Colonic mucosa (tissue), 4 donors: ENCODE measurements around the gene ZC3H8. TPM values are rescaled to one million over a fixed set of nuclear protein-coding genes. Genes with fewer than 3 reads are reported as not detected.

Source experiments
- DNase-seq: peaks from one replicate; pipeline ENCODE4 v3.0.0-alpha.2; 2020
- H3K27ac ChIP-seq: fragments of 200-600 bp; one replicate; pipeline ENCODE4 v1.8.0; 2021
- H3K27me3 ChIP-seq: fragments of 200-600 bp; one replicate; pipeline ENCODE4 v1.8.0; 2021
- H3K36me3 ChIP-seq: fragments of 200-600 bp; one replicate; pipeline ENCODE4 v1.8.0; 2021
- H3K4me1 ChIP-seq: fragments of 200-600 bp; one replicate; pipeline ENCODE4 v1.8.0; 2021; ENCODE audit warnings: mild to moderate bottlenecking
- H3K4me3 ChIP-seq: fragments of 200-600 bp; one replicate; pipeline ENCODE4 v1.8.0; 2021
- H3K9ac ChIP-seq, 2 donors: one replicate each; pipeline ENCODE4 v1.7.0; 2013; ENCODE audit warnings: control low read depth in 2 of 2, low read depth in 2 of 2, low read length in 2 of 2
- H3K9me3 ChIP-seq: fragments of 200-600 bp; one replicate; pipeline ENCODE4 v1.8.0; 2021
- intact Hi-C: fragments of 100-400 bp; cut with DNase I; formaldehyde crosslinking; loops from one replicate; pipeline ENCODE4 v1.14.1; 2022
- total RNA-seq, 2 donors: library from RNA; stranded (reverse); fragmentation: NEBNext Ultra II Directional in 1 of 2; extraction: Animal tissue kit (Norgen Biotek cat#: 25700) in 1 of 2; gene quantifications; one replicate each; pipeline ENCODE4 v1.2.1, GENCODE V29; 2021
- TF ChIP-seq, protein P1 (sequence below): fragments of 200-600 bp; IDR thresholded peaks from one replicate; pipeline ENCODE4 v1.8.0; 2022; ENCODE audit warnings: antibody characterized with exemption, mild to moderate bottlenecking
- donor health status: healthy.
- donor health status: DM: no; HTN: no; CAD: no.
- donor health status: DM: no; HTN: no; CAD: no.

The ZC3H8 gene
- total RNA-seq, 2 donors from 2014 or later: 5.9 to 8.1 TPM

DNA sequence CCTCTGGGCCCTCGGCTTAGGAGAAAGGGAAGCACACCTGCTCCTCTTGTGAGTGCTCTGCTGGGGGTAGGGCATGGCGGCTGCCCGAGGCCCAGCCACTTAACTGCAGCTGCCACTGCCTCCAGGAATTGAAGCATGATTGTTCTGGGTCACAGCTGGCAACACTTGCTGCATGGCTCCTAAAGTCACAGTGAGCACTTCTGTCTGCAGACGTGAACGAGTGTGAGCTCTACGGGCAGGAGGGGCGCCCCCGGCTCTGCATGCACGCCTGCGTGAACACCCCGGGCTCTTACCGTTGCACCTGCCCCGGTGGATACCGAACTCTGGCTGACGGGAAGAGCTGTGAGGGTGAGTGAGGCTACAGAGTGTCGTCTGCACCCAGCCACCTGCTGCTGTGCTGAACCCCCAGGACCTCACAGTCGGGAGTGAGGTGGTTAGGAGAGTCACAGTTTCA lies 72.2 kb downstream of the ZC3H8 start:
- Histone ChIP-seq H3K9ac (no peak overlapping the region), H3K9me3 (no peaks in the 10 kb centered on the region), H3K4me3 (no peak overlapping the region), H3K36me3 (no peaks in the 10 kb centered on the region), H3K27ac (no peak overlapping the region), H3K27me3 (peaks cover 8% of the 10 kb centered on the region), H3K4me1 (no peaks in the 10 kb centered on the region)
- TF ChIP-seq, protein P1, sequence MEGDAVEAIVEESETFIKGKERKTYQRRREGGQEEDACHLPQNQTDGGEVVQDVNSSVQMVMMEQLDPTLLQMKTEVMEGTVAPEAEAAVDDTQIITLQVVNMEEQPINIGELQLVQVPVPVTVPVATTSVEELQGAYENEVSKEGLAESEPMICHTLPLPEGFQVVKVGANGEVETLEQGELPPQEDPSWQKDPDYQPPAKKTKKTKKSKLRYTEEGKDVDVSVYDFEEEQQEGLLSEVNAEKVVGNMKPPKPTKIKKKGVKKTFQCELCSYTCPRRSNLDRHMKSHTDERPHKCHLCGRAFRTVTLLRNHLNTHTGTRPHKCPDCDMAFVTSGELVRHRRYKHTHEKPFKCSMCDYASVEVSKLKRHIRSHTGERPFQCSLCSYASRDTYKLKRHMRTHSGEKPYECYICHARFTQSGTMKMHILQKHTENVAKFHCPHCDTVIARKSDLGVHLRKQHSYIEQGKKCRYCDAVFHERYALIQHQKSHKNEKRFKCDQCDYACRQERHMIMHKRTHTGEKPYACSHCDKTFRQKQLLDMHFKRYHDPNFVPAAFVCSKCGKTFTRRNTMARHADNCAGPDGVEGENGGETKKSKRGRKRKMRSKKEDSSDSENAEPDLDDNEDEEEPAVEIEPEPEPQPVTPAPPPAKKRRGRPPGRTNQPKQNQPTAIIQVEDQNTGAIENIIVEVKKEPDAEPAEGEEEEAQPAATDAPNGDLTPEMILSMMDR: no peak
- DNase-seq: no peak
- intact Hi-C loops: no loop called here

DNA sequence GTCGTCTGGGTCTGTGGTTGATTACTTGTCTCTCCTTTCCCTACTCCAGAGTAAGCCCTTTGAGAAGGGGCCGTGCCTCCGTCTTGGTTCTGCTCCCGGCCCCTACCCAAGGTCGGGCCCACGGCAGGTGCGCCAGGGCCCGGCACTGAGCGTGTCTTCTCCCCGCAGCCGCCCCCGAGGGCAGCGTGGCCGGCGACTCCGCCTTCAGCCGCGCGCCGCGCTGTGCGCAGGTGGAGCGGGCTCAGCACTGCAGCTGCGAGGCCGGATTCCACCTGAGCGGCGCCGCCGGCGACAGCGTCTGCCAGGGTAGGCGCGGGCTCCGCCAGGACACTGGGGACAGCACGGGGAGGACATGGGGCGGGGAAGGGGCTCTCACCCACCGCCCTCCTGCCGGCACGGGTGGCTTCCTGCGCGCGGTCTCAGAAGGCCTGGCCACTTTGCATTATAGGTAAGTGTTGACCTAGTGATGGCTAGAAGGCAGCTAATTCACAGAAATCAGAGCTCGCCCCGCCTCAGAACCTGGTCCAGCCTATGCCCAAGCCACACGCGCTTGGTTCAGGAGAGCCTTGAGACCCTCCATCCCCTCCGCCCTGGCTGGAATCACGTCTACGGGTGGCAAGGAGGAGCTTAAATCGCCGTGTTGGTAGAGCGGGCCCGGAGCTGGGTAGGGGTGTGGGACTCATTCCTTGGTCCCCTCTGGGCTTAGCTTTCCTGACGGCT lies 73.1 kb downstream of the ZC3H8 start:
- intact Hi-C loops: no loop called here
- Histone ChIP-seq H3K27me3 (peaks cover 8% of the 10 kb centered on the region), H3K4me3 (no peak overlapping the region), H3K9ac (no peak overlapping the region), H3K9me3 (no peaks in the 10 kb centered on the region), H3K27ac (no peak overlapping the region), H3K36me3 (no peaks in the 10 kb centered on the region), H3K4me1 (no peaks in the 10 kb centered on the region)
- no peak for DNase-seq
- TF ChIP-seq, protein P1: no peak

DNA sequence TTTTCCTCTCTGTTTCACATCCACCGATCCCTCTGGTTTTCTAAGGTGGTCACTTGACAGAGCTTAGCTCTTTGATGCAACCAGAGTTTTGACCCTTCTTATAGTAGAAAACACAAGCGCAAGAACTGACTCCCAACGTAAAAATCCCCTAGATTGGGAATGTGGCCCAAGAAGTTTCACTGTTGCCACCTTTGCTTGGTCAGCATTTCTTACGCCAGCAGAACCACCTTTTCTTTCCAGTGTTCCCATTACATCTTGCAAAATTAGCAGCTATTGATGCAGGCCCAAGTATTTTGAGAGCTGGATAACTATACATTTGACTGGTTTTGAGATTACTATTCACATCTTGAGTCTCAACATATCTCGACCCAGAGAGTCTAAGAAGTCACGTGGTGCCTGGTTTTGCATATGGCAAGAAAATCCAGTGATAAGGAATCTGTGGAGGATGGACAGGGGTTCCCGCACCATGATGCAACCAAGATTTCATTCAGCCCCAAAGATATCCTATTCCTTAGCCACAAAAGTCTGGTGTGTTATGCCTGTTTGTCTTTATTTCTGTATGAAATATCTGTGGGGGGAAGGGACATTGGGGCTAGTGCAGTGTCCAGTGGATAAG lies 78.8 kb downstream of the ZC3H8 start:
- TF ChIP-seq, protein P1: no peak
- intact Hi-C loops: no loop called here

DNA sequence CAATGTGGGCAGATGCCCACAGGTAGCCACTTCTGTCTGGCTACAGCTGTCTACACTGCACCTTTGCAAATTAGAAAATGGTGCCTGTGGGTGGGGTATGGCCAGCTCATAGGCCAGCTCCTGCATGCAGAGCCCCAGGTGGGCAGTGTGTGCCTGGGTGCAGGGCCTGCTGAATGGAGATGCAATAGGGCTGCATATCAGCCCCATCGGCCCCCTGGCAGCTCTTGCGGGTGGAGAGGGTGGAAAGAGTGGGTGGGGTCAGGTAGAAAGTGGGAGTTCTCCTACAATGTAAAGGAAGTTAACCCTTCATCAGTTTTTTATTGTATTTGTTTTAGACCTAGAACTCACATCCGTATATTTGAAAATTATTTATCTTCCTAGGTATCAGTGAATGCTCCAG lies 79.5 kb downstream of the ZC3H8 start:
- DNase-seq: no peak
- Histone ChIP-seq H3K4me1 (no peaks in the 10 kb centered on the region), H3K27me3 (no peaks in the 10 kb centered on the region), H3K4me3 (no peak overlapping the region), H3K27ac (no peak overlapping the region), H3K9me3 (no peaks in the 10 kb centered on the region), H3K36me3 (no peaks in the 10 kb centered on the region), H3K9ac (no peak overlapping the region)
- intact Hi-C loops: no loop called here
- TF ChIP-seq, protein P1: no peak

More for the DNA sequence above, 78.8 kb downstream of the ZC3H8 start:
- Histone ChIP-seq H3K36me3 (no peaks in the 10 kb centered on the region), H3K4me1 (no peaks in the 10 kb centered on the region), H3K4me3 (no peak overlapping the region), H3K9ac (no peak overlapping the region), H3K27ac (no peak overlapping the region), H3K9me3 (no peaks in the 10 kb centered on the region), H3K27me3 (no peaks in the 10 kb centered on the region)
- no peak for DNase-seq

DNA sequence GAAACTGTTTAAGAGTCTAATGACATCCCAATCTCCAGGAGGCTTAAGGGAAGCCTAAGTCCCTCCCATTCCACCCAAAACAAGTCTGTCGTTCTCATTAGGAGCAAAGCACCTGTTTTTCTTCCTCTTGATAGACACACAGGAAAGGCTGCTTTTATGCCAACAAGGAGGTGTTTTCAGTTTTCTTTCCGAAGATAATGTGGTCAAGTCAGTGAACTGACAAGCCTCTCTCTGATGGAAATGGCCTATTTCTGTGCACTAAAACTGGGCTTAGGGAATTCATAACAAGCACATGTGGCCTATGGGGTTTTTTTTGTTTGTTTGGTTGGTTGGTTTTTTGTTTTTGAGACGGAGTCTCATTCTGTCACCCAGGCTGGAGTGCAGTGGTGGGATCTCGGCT lies 80.5 kb downstream of the ZC3H8 start:
- H3K27ac ChIP-seq: no peak overlapping the region
- H3K4me3 ChIP-seq: no peak overlapping the region
- no peak for DNase-seq
- intact Hi-C loops: no loop called here
- H3K4me1 ChIP-seq: no peaks in the 10 kb centered on the region
- H3K9me3 ChIP-seq: no peaks in the 10 kb centered on the region
- H3K27me3 ChIP-seq: no peaks in the 10 kb centered on the region
- no peaks in the 10 kb centered on the region for H3K36me3 ChIP-seq
- H3K9ac ChIP-seq: no peak overlapping the region
- TF ChIP-seq, protein P1: no peak
